NCI-H128 (cell line): Measurements from ENCODE around the gene GLYATL3.

Experiments used
- DNase-seq: peaks from one replicate; lab custom pipeline; 2025; ENCODE audit not compliant: unreplicated experiment; lab: John Stamatoyannopoulos, UW

Gene GLYATL3

GRCh38 chr6:49543087-49543858, 43.5 kb downstream of the GLYATL3 start:
- no peak for DNase-seq

- no peak for DNase-seq
Observed at GRCh38 chr6:49546331-49546730, 46.6 kb downstream of the GLYATL3 start.

GRCh38 chr6:49548613-49549304, 49.0 kb downstream of the GLYATL3 start:
- DNase-seq: no peak

- no peak for DNase-seq
Observed at GRCh38 chr6:49549691-49550491, 50.2 kb downstream of the GLYATL3 start.

- no peak for DNase-seq
Observed at GRCh38 chr6:49550492-49551077, 50.9 kb downstream of the GLYATL3 start, which contains the start of gene C6orf141. C6orf141 (plus strand) TSS chr6:49550668; CDS start chr6:49550793, 125 bp downstream.

GRCh38 chr6:49551078-49551865, 51.5 kb downstream of the GLYATL3 start:
- no peak for DNase-seq

GRCh38 chr6:49551866-49552129, 52.1 kb downstream of the GLYATL3 start:
- no peak for DNase-seq

- DNase-seq: no peak
Observed at GRCh38 chr6:49552596-49552995, 52.9 kb downstream of the GLYATL3 start.

GRCh38 chr6:49553384-49553783, 53.7 kb downstream of the GLYATL3 start:
- no peak for DNase-seq

- no peak for DNase-seq
Observed at GRCh38 chr6:49555951-49556350, 56.2 kb downstream of the GLYATL3 start.

GRCh38 chr6:49556429-49556837, 56.7 kb downstream of the GLYATL3 start:
- no peak for DNase-seq

GRCh38 chr6:49557177-49557576, 57.5 kb downstream of the GLYATL3 start:
- no peak for DNase-seq

GRCh38 chr6:49558238-49558637, 58.5 kb downstream of the GLYATL3 start:
- no peak for DNase-seq

- DNase-seq: no peak
Observed at GRCh38 chr6:49563006-49563886, 63.5 kb downstream of the GLYATL3 start.

- no peak for DNase-seq
Observed at GRCh38 chr6:49564552-49564951, 64.8 kb downstream of the GLYATL3 start.

GRCh38 chr6:49565261-49565660, 65.5 kb downstream of the GLYATL3 start:
- DNase-seq: no peak

GRCh38 chr6:49565855-49566254, 66.1 kb downstream of the GLYATL3 start:
- DNase-seq: no peak

- no peak for DNase-seq
Observed at GRCh38 chr6:49570474-49571079, 70.9 kb downstream of the GLYATL3 start.

GRCh38 chr6:49576618-49577017, 76.9 kb downstream of the GLYATL3 start:
- DNase-seq: no peak
